ENCODE results near the gene ACSF3.

The ACSF3 gene

DNA sequence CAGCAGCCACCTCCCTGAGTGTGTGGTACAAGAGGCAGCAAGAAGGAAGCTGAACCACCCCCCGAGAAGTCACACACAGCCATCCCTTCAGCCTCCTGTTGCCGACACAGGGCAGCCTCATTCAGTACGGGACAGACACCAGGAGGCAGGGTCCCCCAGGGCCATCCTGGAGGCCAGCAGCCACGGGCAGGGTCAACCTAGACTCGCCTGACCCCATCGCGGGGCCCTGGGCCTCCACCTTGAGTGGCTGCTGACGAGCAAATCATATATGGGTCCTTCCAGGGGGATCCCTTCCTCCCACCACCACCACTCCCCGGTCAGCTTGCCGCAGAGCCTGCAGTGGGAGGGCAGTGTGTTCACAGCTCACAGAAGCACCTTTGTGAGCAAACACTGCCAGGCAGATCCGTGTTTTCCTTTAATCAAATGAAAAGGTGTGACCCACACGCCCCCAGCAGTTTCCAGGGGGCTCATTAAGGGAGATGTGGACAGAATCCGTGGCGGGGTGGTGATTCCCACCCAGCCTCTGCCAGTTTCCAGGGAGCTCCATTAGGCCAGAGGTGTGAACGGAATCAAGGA lies 5.6 kb upstream of the ACSF3 start:
- WGBS (ENCODE audit: extremely low coverage, insufficient coverage, insufficient read length), result no CpG with 5 or more reads among the region's 15 CpGs
- no peak overlapping the region for H3K27ac ChIP-seq (ENCODE audit: low read depth, low read length)

DNA sequence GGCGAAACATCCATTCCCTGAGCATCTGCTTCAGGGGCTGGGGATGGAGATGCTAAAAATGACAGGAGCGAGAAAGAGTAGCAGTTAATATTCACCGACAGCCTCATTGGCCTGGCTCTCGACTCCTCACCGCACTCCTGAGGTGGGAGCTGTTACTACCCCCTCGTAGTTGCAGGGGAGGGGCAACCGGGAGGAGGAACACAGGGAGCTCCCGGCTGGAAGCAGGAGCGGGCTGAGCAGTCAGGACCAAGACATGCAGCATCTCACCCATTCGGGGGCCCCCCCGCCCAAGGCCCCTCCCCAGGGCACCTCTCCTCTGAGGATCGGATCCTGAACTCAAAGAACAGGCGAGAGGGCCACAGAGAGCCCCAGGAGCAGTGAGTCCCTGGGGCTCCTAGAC lies 4.5 kb upstream of the ACSF3 start:
- DNase-seq, result no peak
- H3K27me3 ChIP-seq (ENCODE audit: insufficient read depth, low read length), result no peaks in the 10 kb centered on the region
- no peak overlapping the region for H4K8ac ChIP-seq (ENCODE audit: low read depth, low read length)
- H3K18ac ChIP-seq (ENCODE audit: low read length), result no peak overlapping the region
- WGBS (ENCODE audit: extremely low coverage, insufficient coverage, insufficient read length), result no CpG with 5 or more reads among the region's 13 CpGs
- H3K4me3 ChIP-seq (ENCODE audit: low read depth, low read length), result no peak overlapping the region
- no peak overlapping the region for H3K14ac ChIP-seq (ENCODE audit: low read length)
- H3K4me2 ChIP-seq (ENCODE audit: low read length), result no peak overlapping the region
- H3K4ac ChIP-seq (ENCODE audit: low read depth, low read length), result no peak overlapping the region
- peaks cover 0 to under 1% of the 10 kb centered on the region in 2 experiments for H3K4me1 ChIP-seq (ENCODE audit: control insufficient read depth in 1 of 2, insufficient read depth in 2 of 2, low read length in 2 of 2)
- H3K79me1 ChIP-seq (ENCODE audit: low read length), result peaks cover 5% of the 10 kb centered on the region
- no peaks in the 10 kb centered on the region for H3K36me3 ChIP-seq (ENCODE audit: control insufficient read depth in 1 of 2, insufficient read depth in 2 of 2, low read length in 2 of 2)
- H2BK120ac ChIP-seq (ENCODE audit: insufficient read depth, low read length, poor library complexity), result no peak overlapping the region
- H4K12ac ChIP-seq (ENCODE audit: low read depth, low read length), result no peak overlapping the region
- no peak overlapping the region for H3K27ac ChIP-seq (ENCODE audit: low read depth, low read length)
- peaks cover 4% of the 10 kb centered on the region for H3K79me2 ChIP-seq (ENCODE audit: control insufficient read depth, insufficient read depth, low read length, poor library complexity)
- H2AFZ ChIP-seq (ENCODE audit: insufficient read depth, low read length, poor library complexity), result no peak overlapping the region
- no peak overlapping the region for H3K23ac ChIP-seq (ENCODE audit: low read length)
- H4K91ac ChIP-seq (ENCODE audit: low read depth, low read length), result no peak overlapping the region
- H2BK5ac ChIP-seq (ENCODE audit: low read depth, low read length, poor library complexity), result no peak overlapping the region
- no peak overlapping the region for H2AK5ac ChIP-seq (ENCODE audit: low read length)
- H2BK12ac ChIP-seq (ENCODE audit: low read length), result no peak overlapping the region
- H3K9ac ChIP-seq (ENCODE audit: low read length), result no peak overlapping the region
- peaks cover 2% of the 10 kb centered on the region for H3K9me3 ChIP-seq (ENCODE audit: insufficient read depth, low read depth, low read length)

More for the DNA sequence above, 5.6 kb upstream of the ACSF3 start:
- Histone ChIP-seq H3K79me2 (ENCODE audit: control insufficient read depth, insufficient read depth, low read length, poor library complexity) (no peaks in the 10 kb centered on the region), H3K4me2 (ENCODE audit: low read length) (no peak overlapping the region), H3K14ac (ENCODE audit: low read length) (no peak overlapping the region), H3K4me3 (ENCODE audit: low read depth, low read length) (no peak overlapping the region), H4K8ac (ENCODE audit: low read depth, low read length) (no peak overlapping the region), H3K9me3 (ENCODE audit: insufficient read depth, low read depth, low read length) (peaks cover 2% of the 10 kb centered on the region), H2AFZ (ENCODE audit: insufficient read depth, low read length, poor library complexity) (no peak overlapping the region), H2BK5ac (ENCODE audit: low read depth, low read length, poor library complexity) (no peak overlapping the region), H4K91ac (ENCODE audit: low read depth, low read length) (no peak overlapping the region), H3K4me1 (ENCODE audit: control insufficient read depth in 1 of 2, insufficient read depth in 2 of 2, low read length in 2 of 2) (no peaks in the 10 kb centered on the region), H3K4ac (ENCODE audit: low read depth, low read length) (no peak overlapping the region), H2BK120ac (ENCODE audit: insufficient read depth, low read length, poor library complexity) (no peak overlapping the region), H3K23ac (ENCODE audit: low read length) (no peak overlapping the region), H3K36me3 (ENCODE audit: control insufficient read depth in 1 of 2, insufficient read depth in 2 of 2, low read length in 2 of 2) (no peaks in the 10 kb centered on the region), H4K12ac (ENCODE audit: low read depth, low read length) (no peak overlapping the region), H2AK5ac (ENCODE audit: low read length) (no peak overlapping the region), H2BK12ac (ENCODE audit: low read length) (no peak overlapping the region), H3K9ac (ENCODE audit: low read length) (no peak overlapping the region), H3K79me1 (ENCODE audit: low read length) (no peaks in the 10 kb centered on the region), H3K18ac (ENCODE audit: low read length) (no peak overlapping the region), H3K27me3 (ENCODE audit: insufficient read depth, low read length) (no peaks in the 10 kb centered on the region)
- no peak for DNase-seq

DNA sequence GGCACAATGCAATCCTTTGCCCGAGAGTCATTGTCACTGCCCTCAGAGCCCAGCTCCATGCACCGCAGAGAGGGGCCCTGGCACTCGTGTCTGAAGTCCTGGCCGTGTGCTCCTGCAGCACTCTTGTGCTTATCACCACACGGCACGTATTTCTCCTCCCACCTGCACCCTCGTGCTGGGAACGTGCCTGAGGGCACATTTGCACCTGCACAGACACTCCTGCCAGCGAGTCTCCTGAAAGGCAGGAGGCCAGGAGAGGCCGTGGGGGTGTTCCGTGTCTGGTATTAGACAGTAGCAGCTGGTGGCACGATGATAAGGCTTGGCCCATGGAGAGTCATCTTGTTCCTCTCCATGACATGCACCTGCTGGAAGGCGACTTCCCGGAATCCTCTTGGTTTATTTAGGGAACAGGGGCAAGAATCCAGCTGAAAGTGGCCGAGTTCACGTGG lies 3.4 kb upstream of the ACSF3 start:
- no peak overlapping the region for H3K27ac ChIP-seq (ENCODE audit: low read depth, low read length)
- no peak for DNase-seq
- H4K91ac ChIP-seq (ENCODE audit: low read depth, low read length), result no peak overlapping the region
- H3K4ac ChIP-seq (ENCODE audit: low read depth, low read length), result no peak overlapping the region
- H3K4me1 ChIP-seq (ENCODE audit: control insufficient read depth in 1 of 2, insufficient read depth in 2 of 2, low read length in 2 of 2), result peaks cover 5 to 6% of the 10 kb centered on the region in 2 experiments
- H3K79me2 ChIP-seq (ENCODE audit: control insufficient read depth, insufficient read depth, low read length, poor library complexity), result peaks cover 7% of the 10 kb centered on the region
- no peak overlapping the region for H3K23ac ChIP-seq (ENCODE audit: low read length)
- H3K14ac ChIP-seq (ENCODE audit: low read length), result no peak overlapping the region
- H2AK5ac ChIP-seq (ENCODE audit: low read length), result no peak overlapping the region
- H3K27me3 ChIP-seq (ENCODE audit: insufficient read depth, low read length), result no peaks in the 10 kb centered on the region
- no peak overlapping the region for H4K12ac ChIP-seq (ENCODE audit: low read depth, low read length)
- no peak overlapping the region for H2BK12ac ChIP-seq (ENCODE audit: low read length)
- no peaks in the 10 kb centered on the region for H3K9me3 ChIP-seq (ENCODE audit: insufficient read depth, low read depth, low read length)
- no peak overlapping the region for H2BK5ac ChIP-seq (ENCODE audit: low read depth, low read length, poor library complexity)
- H3K9ac ChIP-seq (ENCODE audit: low read length), result no peak overlapping the region
- WGBS (ENCODE audit: extremely low coverage, insufficient coverage, insufficient read length), result no CpG with 5 or more reads among the region's 16 CpGs
- no peak overlapping the region for H3K4me2 ChIP-seq (ENCODE audit: low read length)
- H3K36me3 ChIP-seq (ENCODE audit: control insufficient read depth in 1 of 2, insufficient read depth in 2 of 2, low read length in 2 of 2), result no peaks in the 10 kb centered on the region
- peaks cover 6% of the 10 kb centered on the region for H3K79me1 ChIP-seq (ENCODE audit: low read length)
- no peak overlapping the region for H4K8ac ChIP-seq (ENCODE audit: low read depth, low read length)
- H2BK120ac ChIP-seq (ENCODE audit: insufficient read depth, low read length, poor library complexity), result no peak overlapping the region
- H2AFZ ChIP-seq (ENCODE audit: insufficient read depth, low read length, poor library complexity), result no peak overlapping the region
- H3K18ac ChIP-seq (ENCODE audit: low read length), result no peak overlapping the region
- H3K4me3 ChIP-seq (ENCODE audit: low read depth, low read length), result no peak overlapping the region

- H2BK120ac ChIP-seq (ENCODE audit: insufficient read depth, low read length, poor library complexity), result no peak overlapping the region
- no peak overlapping the region for H4K12ac ChIP-seq (ENCODE audit: low read depth, low read length)
- H2BK5ac ChIP-seq (ENCODE audit: low read depth, low read length, poor library complexity), result no peak overlapping the region
- no peak overlapping the region for H3K4me3 ChIP-seq (ENCODE audit: low read depth, low read length)
- H2AK5ac ChIP-seq (ENCODE audit: low read length), result no peak overlapping the region
- no peak overlapping the region for H2AFZ ChIP-seq (ENCODE audit: insufficient read depth, low read length, poor library complexity)
- no peaks in the 10 kb centered on the region for H3K36me3 ChIP-seq (ENCODE audit: control insufficient read depth in 1 of 2, insufficient read depth in 2 of 2, low read length in 2 of 2)
- no peak overlapping the region for H4K91ac ChIP-seq (ENCODE audit: low read depth, low read length)
- H3K79me1 ChIP-seq (ENCODE audit: low read length), result peaks cover 6% of the 10 kb centered on the region
- peaks cover 7% of the 10 kb centered on the region for H3K79me2 ChIP-seq (ENCODE audit: control insufficient read depth, insufficient read depth, low read length, poor library complexity)
- WGBS (ENCODE audit: extremely low coverage, insufficient coverage, insufficient read length), result no CpG with 5 or more reads among the region's 17 CpGs
- H3K27me3 ChIP-seq (ENCODE audit: insufficient read depth, low read length), result no peaks in the 10 kb centered on the region
- H3K23ac ChIP-seq (ENCODE audit: low read length), result no peak overlapping the region
- H3K27ac ChIP-seq (ENCODE audit: low read depth, low read length), result no peak overlapping the region
- H3K4me2 ChIP-seq (ENCODE audit: low read length), result no peak overlapping the region
- H3K14ac ChIP-seq (ENCODE audit: low read length), result no peak overlapping the region
- no peak overlapping the region for H3K9ac ChIP-seq (ENCODE audit: low read length)
- no peak overlapping the region for H4K8ac ChIP-seq (ENCODE audit: low read depth, low read length)
- H3K4ac ChIP-seq (ENCODE audit: low read depth, low read length), result no peak overlapping the region
- no peak overlapping the region for H2BK12ac ChIP-seq (ENCODE audit: low read length)
- DNase-seq, result no peak
- no peaks in the 10 kb centered on the region for H3K9me3 ChIP-seq (ENCODE audit: insufficient read depth, low read depth, low read length)
- H3K18ac ChIP-seq (ENCODE audit: low read length), result no peak overlapping the region
- peaks cover 5 to 6% of the 10 kb centered on the region in 2 experiments for H3K4me1 ChIP-seq (ENCODE audit: control insufficient read depth in 1 of 2, insufficient read depth in 2 of 2, low read length in 2 of 2)
These were observed 2.8 kb upstream of the ACSF3 start for GRCh38 chr16:89090669-89091426.
